ENCODE measurements around the gene NPIPB8. TPM values are rescaled to one million over a fixed set of nuclear protein-coding genes. Genes with fewer than 3 reads are reported as not detected.
"Not testable (repeated sequence)": the region's sequence is repeated elsewhere in the genome, so short reads cannot be mapped to it uniquely, and the experiment has no call there.

The NPIPB8 gene
- total RNA-seq, 1 donor from 2014 or later, result not detected

DNA sequence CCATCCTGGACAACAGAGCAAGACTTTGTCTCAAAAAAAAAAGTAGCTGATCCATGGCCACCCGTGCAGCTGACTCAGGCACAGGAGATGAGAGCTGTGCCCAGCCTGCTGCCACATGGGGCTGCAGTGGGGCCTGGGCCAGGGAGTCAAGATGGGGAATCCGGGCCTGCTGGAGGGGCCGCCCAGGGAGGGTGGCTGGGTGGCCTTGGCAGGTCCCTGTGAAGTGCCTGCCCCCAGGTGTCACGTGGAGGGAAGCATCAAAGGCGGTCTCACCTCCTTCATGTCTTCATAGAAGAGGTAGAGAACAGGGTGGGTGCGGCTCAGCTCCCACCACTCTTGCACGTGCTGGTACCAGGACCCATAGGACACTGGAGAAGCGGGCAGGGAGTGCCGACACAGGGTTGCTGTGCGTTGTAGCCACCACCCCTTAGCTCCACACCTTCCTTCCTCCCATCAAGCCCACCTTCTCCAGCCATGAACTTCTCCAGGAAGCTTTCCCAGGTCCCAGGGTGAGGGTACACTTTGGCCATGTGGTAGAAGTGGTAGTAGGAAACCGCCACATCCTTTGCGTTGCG lies 44.8 kb upstream of the NPIPB8 start:
- no peak overlapping the region for H3K4me3 ChIP-seq (ENCODE audit: low read depth, low read length)
- no peak for DNase-seq (ENCODE audit: low read depth)
- TF ChIP-seq CTCF (IDR thresholded peaks at IDR 0.05; ENCODE audit: insufficient read depth, low read length, poor library complexity, severe bottlenecking), result no peak
- H3K27me3 ChIP-seq (ENCODE audit: control insufficient read depth, insufficient read depth, low read length), result no peaks in the 10 kb centered on the region
- H3K36me3 ChIP-seq (ENCODE audit: control insufficient read depth, insufficient read depth, low read length), result no peaks in the 10 kb centered on the region

GRCh38 chr16:28595451-28595850 lies 42.4 kb upstream of the NPIPB8 start:
- H3K27me3 ChIP-seq (ENCODE audit: control insufficient read depth, insufficient read depth, low read length); H3K4me3 ChIP-seq (ENCODE audit: low read depth, low read length); H3K36me3 ChIP-seq (ENCODE audit: control insufficient read depth, insufficient read depth, low read length); DNase-seq (ENCODE audit: low read depth): not testable (repeated sequence)

DNA sequence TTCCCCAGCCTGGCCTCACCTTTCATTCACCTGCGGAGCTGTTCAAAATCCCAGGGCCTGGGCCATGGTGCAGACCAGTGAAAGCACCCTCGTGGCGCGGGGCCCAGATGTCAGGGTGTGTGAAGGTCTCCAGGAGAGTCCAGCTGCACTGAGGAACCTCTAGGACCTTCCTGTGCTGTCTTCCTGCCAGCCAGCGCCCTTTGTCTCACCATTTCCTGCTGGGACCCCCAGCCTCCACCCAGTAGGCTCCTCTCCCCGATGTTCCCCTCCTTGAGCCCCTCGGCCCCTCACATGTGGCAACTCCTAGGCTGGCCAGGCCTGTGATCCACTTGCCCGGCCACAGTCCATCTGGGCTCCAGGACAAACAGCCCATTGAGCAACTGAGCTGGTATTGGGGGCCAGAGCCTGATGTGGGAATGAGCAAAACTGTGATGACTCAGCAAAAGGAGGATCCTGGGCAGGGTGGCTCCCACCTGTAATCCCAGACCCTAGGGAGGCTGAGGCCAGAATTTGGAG lies 41.7 kb upstream of the NPIPB8 start:
- Histone ChIP-seq H3K4me3 (ENCODE audit: low read depth, low read length) (no peak overlapping the region), H3K36me3 (ENCODE audit: control insufficient read depth, insufficient read depth, low read length) (no peaks in the 10 kb centered on the region), H3K27me3 (ENCODE audit: control insufficient read depth, insufficient read depth, low read length) (no peaks in the 10 kb centered on the region)
- no peak for DNase-seq (ENCODE audit: low read depth)
- no peak for TF ChIP-seq CTCF (IDR thresholded peaks at IDR 0.05; ENCODE audit: insufficient read depth, low read length, poor library complexity, severe bottlenecking)

DNA sequence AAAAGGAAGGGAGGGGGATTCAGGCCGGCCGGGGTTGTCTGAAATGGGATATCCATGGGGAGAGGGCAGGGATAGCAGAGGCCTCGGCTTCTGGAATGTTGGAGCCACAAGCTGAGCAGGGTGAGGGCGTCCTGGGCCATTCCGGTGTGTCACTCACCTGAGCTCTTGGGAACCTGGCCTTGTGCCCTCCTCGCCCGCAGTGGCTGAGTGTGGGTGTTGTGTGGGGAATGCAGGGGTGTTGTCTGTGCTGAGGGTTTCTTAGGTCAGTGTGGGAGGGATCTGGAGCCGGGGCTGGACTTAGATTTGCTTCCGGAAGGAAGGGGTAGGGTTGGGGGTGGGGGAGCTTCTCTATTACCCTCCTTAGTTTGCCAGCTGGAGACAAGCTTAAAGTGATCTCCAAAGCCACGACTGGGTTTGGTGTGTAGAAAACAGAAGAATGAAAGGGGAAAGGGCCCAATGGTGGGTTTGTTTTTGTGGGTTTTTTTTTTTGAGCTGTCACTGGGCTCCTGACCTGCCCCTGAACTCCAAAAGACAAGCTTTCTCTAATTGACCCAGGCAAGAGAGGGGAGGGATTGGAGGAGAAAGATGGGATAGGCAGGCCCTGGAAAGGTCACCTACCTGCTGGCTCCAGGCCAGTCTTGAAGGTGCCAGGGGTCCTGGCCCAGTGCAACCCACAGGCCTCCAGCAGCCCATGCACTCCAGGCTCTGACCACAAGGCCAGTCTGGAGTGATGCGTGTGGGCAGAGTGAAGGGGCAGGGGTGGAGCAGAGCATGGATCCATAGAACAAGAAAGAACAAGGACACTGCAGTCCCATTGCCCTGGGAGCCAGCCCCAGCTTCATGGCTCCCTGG lies 40.8 kb upstream of the NPIPB8 start, which contains the start of gene SULT1A2:
TSS of gene SULT1A2 (minus strand) at position 211 of the 852 bp plus-strand sequence. CDS start 1,120 bp downstream, outside the sequence.
- peak; percentile 31 for DNase-seq (ENCODE audit: low read depth)
- H3K4me3 ChIP-seq (ENCODE audit: low read depth, low read length), result no peak within 1 kb of the TSS
- no peak for TF ChIP-seq CTCF (IDR thresholded peaks at IDR 0.05; ENCODE audit: insufficient read depth, low read length, poor library complexity, severe bottlenecking)
- no peaks in the 10 kb centered on the region for H3K27me3 ChIP-seq (ENCODE audit: control insufficient read depth, insufficient read depth, low read length)
- no peaks in the 10 kb centered on the region for H3K36me3 ChIP-seq (ENCODE audit: control insufficient read depth, insufficient read depth, low read length)

GRCh38 chr16:28597692-28598261 lies 40.1 kb upstream of the NPIPB8 start:
- TF ChIP-seq CTCF (IDR thresholded peaks at IDR 0.05; ENCODE audit: insufficient read depth, low read length, poor library complexity, severe bottlenecking), result no peak
- Histone ChIP-seq H3K27me3 (ENCODE audit: control insufficient read depth, insufficient read depth, low read length) (no peaks in the 10 kb centered on the region), H3K36me3 (ENCODE audit: control insufficient read depth, insufficient read depth, low read length) (no peaks in the 10 kb centered on the region), H3K4me3 (ENCODE audit: low read depth, low read length) (no peak overlapping the region)
- no peak for DNase-seq (ENCODE audit: low read depth)

DNA sequence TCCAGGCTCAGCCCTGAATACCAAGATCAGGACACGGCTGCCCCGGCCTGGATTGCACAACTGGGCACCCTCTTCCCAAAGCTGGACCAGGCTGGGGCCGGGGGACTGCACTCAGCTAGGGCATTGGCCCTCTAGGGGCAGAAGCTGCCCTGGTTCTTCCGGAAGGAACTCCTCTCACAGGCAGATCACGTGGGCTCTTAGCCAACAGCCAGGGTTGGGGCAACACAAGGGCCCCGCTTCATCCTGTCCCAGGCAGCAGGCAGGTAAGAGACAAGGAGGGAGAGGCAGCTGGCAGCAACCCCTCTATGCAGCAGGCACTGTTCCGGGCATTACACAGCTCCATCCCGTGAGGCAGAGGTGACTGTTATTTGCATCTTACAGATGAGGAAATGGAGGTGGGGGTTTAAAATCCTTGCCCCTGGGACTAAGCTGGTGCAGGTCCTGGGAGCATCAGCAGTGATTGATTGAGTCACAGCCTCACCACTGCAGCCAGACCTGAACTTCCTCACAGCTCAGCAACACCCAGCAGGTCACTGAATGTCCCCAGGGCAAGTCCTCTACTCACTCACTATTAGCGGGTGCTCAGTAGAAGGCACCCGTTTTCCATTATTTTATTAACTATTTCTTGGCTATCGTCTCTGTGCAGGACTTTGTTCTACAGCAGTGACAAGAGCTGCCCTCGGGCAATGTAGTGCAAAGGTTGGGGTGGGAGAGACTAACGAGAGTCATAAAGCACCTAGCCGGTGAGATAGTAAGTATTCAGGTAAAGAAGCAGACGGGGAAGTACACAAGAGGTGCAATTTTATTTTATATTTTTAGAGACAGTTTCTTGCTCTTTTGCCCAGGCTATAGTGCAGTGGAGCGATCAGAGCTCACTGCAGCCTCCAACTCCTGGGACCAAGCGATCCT lies 38.2 kb upstream of the NPIPB8 start:
- H3K36me3 ChIP-seq (ENCODE audit: control insufficient read depth, insufficient read depth, low read length); H3K4me3 ChIP-seq (ENCODE audit: low read depth, low read length); H3K27me3 ChIP-seq (ENCODE audit: control insufficient read depth, insufficient read depth, low read length); DNase-seq (ENCODE audit: low read depth): not testable (repeated sequence)

DNA sequence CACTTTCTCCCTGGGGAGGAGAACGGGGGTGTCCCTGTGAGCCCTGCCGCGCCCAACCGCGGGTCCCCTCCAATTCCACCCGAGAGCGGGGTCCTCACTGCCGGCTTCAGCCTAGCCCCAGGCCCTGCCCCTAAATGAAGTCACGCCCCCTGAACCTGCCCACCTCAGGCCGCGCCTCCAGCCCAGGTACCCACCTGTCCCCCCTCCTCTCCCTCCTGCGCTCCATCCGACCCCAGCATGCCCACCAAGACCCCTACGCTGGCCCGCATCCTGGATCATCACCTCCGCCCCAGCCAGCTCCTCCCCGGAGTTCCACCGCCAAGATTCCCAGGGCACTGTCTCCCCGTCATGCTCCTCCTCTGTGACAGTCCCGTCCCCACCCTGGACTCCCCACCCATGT lies 36.9 kb upstream of the NPIPB8 start:
- not testable (repeated sequence) for H3K4me3 ChIP-seq (ENCODE audit: low read depth, low read length); DNase-seq (ENCODE audit: low read depth); H3K36me3 ChIP-seq (ENCODE audit: control insufficient read depth, insufficient read depth, low read length); H3K27me3 ChIP-seq (ENCODE audit: control insufficient read depth, insufficient read depth, low read length)

DNA sequence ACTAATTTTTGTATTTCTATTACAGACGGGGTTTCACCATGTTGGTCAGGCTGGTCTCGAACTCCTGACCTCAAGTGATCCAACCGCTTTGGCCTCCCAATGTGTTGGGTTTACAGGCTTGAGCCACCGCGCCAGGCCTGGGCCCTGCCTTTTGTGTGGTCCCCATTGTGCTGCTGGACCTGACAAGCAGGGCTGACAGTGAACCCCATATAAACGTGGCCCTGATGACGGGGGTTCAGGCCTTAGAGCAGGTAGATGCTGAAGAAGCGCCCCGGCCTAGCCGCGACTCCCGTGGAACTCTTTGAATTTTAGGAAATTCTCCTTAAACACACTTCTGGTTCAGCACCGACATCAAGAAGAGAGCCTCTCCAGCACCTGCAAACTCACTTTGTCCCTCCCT lies 36.3 kb upstream of the NPIPB8 start:
- not testable (repeated sequence) for H3K27me3 ChIP-seq (ENCODE audit: control insufficient read depth, insufficient read depth, low read length); H3K36me3 ChIP-seq (ENCODE audit: control insufficient read depth, insufficient read depth, low read length); H3K4me3 ChIP-seq (ENCODE audit: low read depth, low read length); DNase-seq (ENCODE audit: low read depth)

- not testable (repeated sequence) for H3K27me3 ChIP-seq (ENCODE audit: control insufficient read depth, insufficient read depth, low read length); DNase-seq (ENCODE audit: low read depth); H3K4me3 ChIP-seq (ENCODE audit: low read depth, low read length); H3K36me3 ChIP-seq (ENCODE audit: control insufficient read depth, insufficient read depth, low read length)
Observed at GRCh38 chr16:28602062-28602461, 35.8 kb upstream of the NPIPB8 start.

All from kidney epithelial cell (primary cell).